ENCODE results near the gene PRSS38. TPM values are rescaled to one million over a fixed set of nuclear protein-coding genes. Genes with fewer than 3 reads are reported as not detected.

The PRSS38 gene
- total RNA-seq, 1 experiment from 2014 or later, result not detected

- ChIA-PET RAD21 (ENCODE audit: low non-redundant PET in 1 of 2, low total read pairs in 2 of 2, uncharacterized antibody in 2 of 2, unreplicated experiment in 2 of 2) (no interaction called here), POLR2A (no interaction called here), CTCF (no interaction called here)
- H3K9me2 ChIP-seq (ENCODE audit: insufficient read depth), result no peaks in the 10 kb centered on the region
- no peaks in the 10 kb centered on the region for H4K20me1 ChIP-seq (ENCODE audit: insufficient read depth)
- H3K4me2 ChIP-seq (ENCODE audit: low read length), result no peak overlapping the region
- DNase-seq (ENCODE audit: low read depth, low spot score), result no peak
- no peaks in the 10 kb centered on the region for H3K27me3 ChIP-seq (ENCODE audit: insufficient read depth, low read length)
- BruUV-seq (replicated peaks), result no TSS peak
- H3K4me1 ChIP-seq (ENCODE audit: control insufficient read depth in 1 of 2, insufficient read depth in 2 of 2, low read length in 2 of 2), result peaks cover 10 to 15% of the 10 kb centered on the region in 2 experiments
- no peak for TF ChIP-seq CBX3 (IDR thresholded peaks at IDR 0.05; ENCODE audit: low read depth)
- TF ChIP-seq TCF7L2 (IDR thresholded peaks at IDR 0.05; ENCODE audit: borderline replicate concordance, extremely low read depth, insufficient read depth, insufficient read length), result no peak
- TF ChIP-seq SP1 (IDR thresholded peaks at IDR 0.05; ENCODE audit: low read depth), result no peak
- no peak for TF ChIP-seq MAX (IDR thresholded peaks at IDR 0.05)
- H3K9me3 ChIP-seq (ENCODE audit: control insufficient read depth in 1 of 2, insufficient read depth in 1 of 2, low read depth in 1 of 2, low read length in 2 of 2), result no peaks in the 10 kb centered on the region
- no peak overlapping the region for H3K9ac ChIP-seq (ENCODE audit: low read length)
- H3K27ac ChIP-seq (ENCODE audit: low read depth, low read length), result no peak overlapping the region
- no peak overlapping the region for H3K4me3 ChIP-seq (replicated peaks in 1 of 2; ENCODE audit: low read depth in 1 of 2, low read length in 2 of 2)
- no peaks in the 10 kb centered on the region for H3K79me2 ChIP-seq (ENCODE audit: insufficient read depth, low read length)
- ATAC-seq, result no peak
- intact Hi-C loops (cut with micrococcal nuclease), result no loop called here
- no peaks in the 10 kb centered on the region for H3K36me3 ChIP-seq (ENCODE audit: control insufficient read depth in 1 of 2, insufficient read depth in 2 of 2, low read length in 2 of 2)
- H2AFZ ChIP-seq (ENCODE audit: low read depth, low read length, poor library complexity, severe bottlenecking), result no peak overlapping the region
Observed at GRCh38 chr1:227884370-227885134, 69.1 kb downstream of the PRSS38 start.

GRCh38 chr1:227885135-227885647, 69.7 kb downstream of the PRSS38 start:
- ChIA-PET CTCF (no interaction called here), POLR2A (no interaction called here), RAD21 (ENCODE audit: low non-redundant PET in 1 of 2, low total read pairs in 2 of 2, uncharacterized antibody in 2 of 2, unreplicated experiment in 2 of 2) (no interaction called here)
- intact Hi-C loops (cut with micrococcal nuclease), result no loop called here
- no peaks in the 10 kb centered on the region for H3K36me3 ChIP-seq (ENCODE audit: control insufficient read depth in 1 of 2, insufficient read depth in 2 of 2, low read length in 2 of 2)
- H3K79me2 ChIP-seq (ENCODE audit: insufficient read depth, low read length), result no peaks in the 10 kb centered on the region
- no peaks in the 10 kb centered on the region for H3K9me2 ChIP-seq (ENCODE audit: insufficient read depth)
- no peaks in the 10 kb centered on the region for H4K20me1 ChIP-seq (ENCODE audit: insufficient read depth)
- H3K9ac ChIP-seq (ENCODE audit: low read length), result peak overlapping the region; percentile 49
- no TSS peak for BruUV-seq (replicated peaks)
- no peaks in the 10 kb centered on the region for H3K27me3 ChIP-seq (ENCODE audit: insufficient read depth, low read length)
- H3K4me2 ChIP-seq (ENCODE audit: low read length), result peak overlapping the region; percentile 68
- peak overlapping the region in 1 of 2 experiments; percentile 37 for H3K4me3 ChIP-seq (replicated peaks in 1 of 2; ENCODE audit: low read depth in 1 of 2, low read length in 2 of 2)
- H3K4me1 ChIP-seq (ENCODE audit: control insufficient read depth in 1 of 2, insufficient read depth in 2 of 2, low read length in 2 of 2), result peaks cover 10 to 15% of the 10 kb centered on the region in 2 experiments
- DNase-seq (ENCODE audit: low read depth, low spot score), result no peak
- H2AFZ ChIP-seq (ENCODE audit: low read depth, low read length, poor library complexity, severe bottlenecking), result peak overlapping the region; percentile 77
- ATAC-seq, result peak; percentile 68
- no peaks in the 10 kb centered on the region for H3K9me3 ChIP-seq (ENCODE audit: control insufficient read depth in 1 of 2, insufficient read depth in 1 of 2, low read depth in 1 of 2, low read length in 2 of 2)
- TF ChIP-seq ZFX (IDR thresholded peaks at IDR 0.05) (0 out of 2 replicates have a peak, but pooled peaks have one; percentile 39), CBX3 (IDR thresholded peaks at IDR 0.05; ENCODE audit: low read depth) (no peak)
- H3K27ac ChIP-seq (ENCODE audit: low read depth, low read length), result peak overlapping the region; percentile 54
